Suprapubic skin (tissue), 4 donors: Measurements from ENCODE around the gene EDNRA. TPM values are rescaled to one million over a fixed set of nuclear protein-coding genes. Genes with fewer than 3 reads are reported as not detected.
"Not testable (repeated sequence)": the region's sequence is repeated elsewhere in the genome, so short reads cannot be mapped to it uniquely, and the experiment has no call there.

ENCODE experiments used
- DNase-seq, 2 donors: peaks; one replicate each; pipeline ENCODE4 v3.0.0-alpha.2; 2019; ENCODE audit warnings: low spot score in 2 of 2
- H3K27ac ChIP-seq: fragments of 200-600 bp; sonication (generic); one replicate; pipeline ENCODE4 v1.5.1; 2019
- H3K27me3 ChIP-seq: fragments of 200-600 bp; sonication (generic); one replicate; pipeline ENCODE4 v1.5.1; 2019
- H3K36me3 ChIP-seq: fragments of 200-600 bp; sonication (generic); one replicate; pipeline ENCODE4 v1.5.1; 2019
- H3K4me1 ChIP-seq: fragments of 200-600 bp; sonication (generic); one replicate; pipeline ENCODE4 v1.5.1; 2019
- H3K4me3 ChIP-seq: fragments of 200-600 bp; sonication (generic); one replicate; pipeline ENCODE4 v1.5.1; 2019; ENCODE audit warnings: mild to moderate bottlenecking
- H3K9me3 ChIP-seq: fragments of 200-600 bp; sonication (generic); one replicate; pipeline ENCODE4 v1.5.1; 2019
- EP300 ChIP-seq: sonication (generic); formaldehyde crosslinking; IDR thresholded peaks from one replicate; pipeline ENCODE4 v1.6.1; 2017; ENCODE audit warnings: antibody characterized with exemption
- POLR2A ChIP-seq, 2 donors: fragments of 450-650 bp; IDR thresholded peaks; one replicate each; pipeline ENCODE4 v1.6.1; 2017; ENCODE audit warnings: antibody characterized with exemption in 2 of 2, mild to moderate bottlenecking in 2 of 2, moderate library complexity in 2 of 2
- POLR2AphosphoS5 ChIP-seq, 3 donors: sonication (generic); formaldehyde crosslinking; IDR thresholded peaks; one replicate each; pipeline ENCODE4 v1.6.1; 2017; ENCODE audit warnings: antibody characterized with exemption in 3 of 3
- WGBS: methylation state at CpG from one replicate; pipeline ENCODE4 v1.1.5; 2018; 5-methylcytosine and 5-hydroxymethylcytosine counted together
- total RNA-seq, 4 donors: library from RNA; depleted of rRNA; stranded (reverse); fragments of >200 nt; gene quantifications; one replicate each; pipeline ENCODE4 v1.1.0, GENCODE V29; 2016
- TF ChIP-seq, protein P1 (sequence below), 2 donors: fragments of 200-600 bp in 1 of 2; fragments of 450-650 bp in 1 of 2; sonication (generic) in 1 of 2; IDR thresholded peaks; one replicate each; pipeline ENCODE4 v1.5.1; 2016 to 2019; ENCODE audit warnings: antibody characterized with exemption in 2 of 2, mild to moderate bottlenecking in 1 of 2, moderate library complexity in 1 of 2

Gene EDNRA
- 1 to 10 TPM; 4.0 to 6.0 (median 4.4) TPM for total RNA-seq

DNA sequence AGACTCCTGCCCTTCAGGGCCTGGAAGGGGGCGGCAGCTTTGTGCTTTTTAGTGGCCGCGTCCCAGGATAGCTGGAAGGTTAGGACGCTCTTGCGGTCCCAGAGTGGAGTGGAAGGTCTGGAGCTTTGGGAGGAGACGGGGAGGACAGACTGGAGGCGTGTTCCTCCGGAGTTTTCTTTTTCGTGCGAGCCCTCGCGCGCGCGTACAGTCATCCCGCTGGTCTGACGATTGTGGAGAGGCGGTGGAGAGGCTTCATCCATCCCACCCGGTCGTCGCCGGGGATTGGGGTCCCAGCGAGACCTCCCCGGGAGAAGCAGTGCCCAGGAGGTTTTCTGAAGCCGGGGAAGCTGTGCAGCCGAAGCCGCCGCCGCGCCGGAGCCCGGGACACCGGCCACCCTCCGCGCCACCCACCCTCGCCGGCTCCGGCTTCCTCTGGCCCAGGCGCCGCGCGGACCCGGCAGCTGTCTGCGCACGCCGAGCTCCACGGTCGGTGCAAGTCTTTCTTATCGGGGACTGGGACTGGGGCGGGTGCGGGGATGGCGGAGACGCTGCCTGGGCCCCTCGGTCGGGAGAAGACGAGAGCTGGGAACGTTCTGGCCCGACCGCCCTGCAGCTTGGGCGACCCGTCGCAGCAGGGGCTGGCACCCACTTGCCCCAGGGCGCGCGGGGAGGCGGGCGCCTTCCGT is at the start of gene EDNRA:
EDNRA (plus strand) TSS at position 207 of the 686 bp plus-strand sequence. CDS start 4,585 bp downstream, outside the sequence.
- 2% methylated on average over 43 of the region's 68 CpGs for WGBS
- Histone ChIP-seq H3K4me3 (peak within 1 kb of the TSS; percentile 64), H3K4me1 (peaks cover 29% of the 10 kb centered on the region), H3K27me3 (peaks cover 9% of the 10 kb centered on the region), H3K27ac (peak within 1 kb of the TSS; percentile 60), H3K36me3 (no peaks in the 10 kb centered on the region), H3K9me3 (no peaks in the 10 kb centered on the region)
- no peak for DNase-seq
- TF ChIP-seq, protein P1, sequence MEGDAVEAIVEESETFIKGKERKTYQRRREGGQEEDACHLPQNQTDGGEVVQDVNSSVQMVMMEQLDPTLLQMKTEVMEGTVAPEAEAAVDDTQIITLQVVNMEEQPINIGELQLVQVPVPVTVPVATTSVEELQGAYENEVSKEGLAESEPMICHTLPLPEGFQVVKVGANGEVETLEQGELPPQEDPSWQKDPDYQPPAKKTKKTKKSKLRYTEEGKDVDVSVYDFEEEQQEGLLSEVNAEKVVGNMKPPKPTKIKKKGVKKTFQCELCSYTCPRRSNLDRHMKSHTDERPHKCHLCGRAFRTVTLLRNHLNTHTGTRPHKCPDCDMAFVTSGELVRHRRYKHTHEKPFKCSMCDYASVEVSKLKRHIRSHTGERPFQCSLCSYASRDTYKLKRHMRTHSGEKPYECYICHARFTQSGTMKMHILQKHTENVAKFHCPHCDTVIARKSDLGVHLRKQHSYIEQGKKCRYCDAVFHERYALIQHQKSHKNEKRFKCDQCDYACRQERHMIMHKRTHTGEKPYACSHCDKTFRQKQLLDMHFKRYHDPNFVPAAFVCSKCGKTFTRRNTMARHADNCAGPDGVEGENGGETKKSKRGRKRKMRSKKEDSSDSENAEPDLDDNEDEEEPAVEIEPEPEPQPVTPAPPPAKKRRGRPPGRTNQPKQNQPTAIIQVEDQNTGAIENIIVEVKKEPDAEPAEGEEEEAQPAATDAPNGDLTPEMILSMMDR (IDR thresholded peaks at IDR 0.05), result no peak
- TF ChIP-seq EP300 (no peak), POLR2A (IDR thresholded peaks at IDR 0.05) (no peak), POLR2AphosphoS5 (IDR thresholded peaks at IDR 0.05) (no peak)

DNA sequence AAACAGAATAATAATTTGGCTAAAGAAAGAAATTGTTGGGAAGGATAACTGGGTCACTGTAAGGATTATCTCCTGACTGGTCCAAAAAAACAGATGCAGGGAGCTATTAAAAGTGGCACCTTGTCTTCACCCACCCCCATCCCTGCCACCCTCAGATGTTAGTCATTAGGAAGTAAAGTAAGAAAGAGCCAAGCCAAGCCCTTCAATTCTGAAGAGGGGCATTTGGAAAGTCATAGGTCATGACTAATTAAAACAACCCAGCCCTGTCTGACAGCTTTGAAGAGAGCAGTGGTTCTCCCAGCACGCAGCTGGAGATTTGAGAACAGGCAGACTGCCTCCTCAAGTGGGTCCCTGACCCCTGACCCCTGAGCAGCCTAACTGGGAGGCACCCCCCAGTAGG is 46.5 kb upstream of the EDNRA start:
- H3K27ac ChIP-seq, H3K36me3 ChIP-seq, H3K4me1 ChIP-seq, DNase-seq, H3K9me3 ChIP-seq, H3K4me3 ChIP-seq, H3K27me3 ChIP-seq: not testable (repeated sequence)
- 75% methylated on average over 1 of the region's 1 CpG for WGBS

DNA sequence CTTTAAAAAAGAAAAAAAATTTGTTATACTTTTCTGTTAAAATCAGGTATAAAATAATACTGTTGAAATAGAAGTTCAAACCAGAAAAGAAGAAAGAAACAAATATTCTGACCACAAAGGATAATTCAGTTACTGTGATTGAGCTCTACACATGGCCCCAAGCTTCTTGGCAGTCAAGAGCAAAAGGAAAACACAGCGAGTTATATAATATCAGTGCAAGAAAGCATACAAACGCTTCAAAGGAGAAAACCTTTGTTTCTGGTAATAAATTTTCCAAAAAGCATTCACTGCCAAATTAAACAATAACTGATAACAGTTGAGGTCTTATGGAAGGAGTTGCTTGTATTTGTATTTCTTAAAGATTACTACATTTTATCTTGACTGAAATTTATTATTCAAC is 40.5 kb upstream of the EDNRA start:
- Histone ChIP-seq H3K4me3 (no peak overlapping the region), H3K9me3 (no peaks in the 10 kb centered on the region), H3K27ac (no peak overlapping the region), H3K36me3 (no peaks in the 10 kb centered on the region), H3K27me3 (no peaks in the 10 kb centered on the region), H3K4me1 (no peaks in the 10 kb centered on the region)
- TF ChIP-seq EP300, result no peak
- no peak for TF ChIP-seq POLR2A (IDR thresholded peaks at IDR 0.05)
- no peak for TF ChIP-seq POLR2AphosphoS5 (IDR thresholded peaks at IDR 0.05)
- TF ChIP-seq, protein P1 (IDR thresholded peaks at IDR 0.05), result no peak
- whole genome bisulfite sequencing, result 57% methylated on average over 2 of the region's 2 CpGs
- no peak for DNase-seq

DNA sequence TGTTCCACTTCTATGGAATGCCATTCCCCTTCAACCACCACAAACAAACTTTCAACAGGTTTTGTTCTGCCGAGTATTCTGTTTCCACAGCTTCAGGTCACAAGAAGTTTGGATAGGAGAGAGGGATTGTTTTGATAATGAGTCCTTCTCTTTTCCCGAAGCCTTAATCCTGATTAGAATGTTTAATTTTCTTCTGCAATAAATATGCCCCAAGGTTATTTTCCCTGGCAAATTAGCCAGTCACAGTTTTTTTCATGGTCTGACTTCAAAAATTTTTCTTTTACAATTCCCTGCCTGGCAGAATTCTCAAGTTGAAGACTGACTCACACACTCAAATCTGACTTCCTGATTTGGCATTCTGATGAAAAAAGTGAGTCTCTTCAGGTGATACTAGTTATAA is 33.1 kb upstream of the EDNRA start:
- TF ChIP-seq POLR2AphosphoS5 (IDR thresholded peaks at IDR 0.05) (no peak), POLR2A (IDR thresholded peaks at IDR 0.05) (no peak), EP300 (no peak)
- TF ChIP-seq, protein P1 (IDR thresholded peaks at IDR 0.05), result no peak
- Histone ChIP-seq H3K4me3 (no peak overlapping the region), H3K4me1 (no peaks in the 10 kb centered on the region), H3K36me3 (no peaks in the 10 kb centered on the region), H3K27ac (no peak overlapping the region), H3K9me3 (no peaks in the 10 kb centered on the region), H3K27me3 (no peaks in the 10 kb centered on the region)
- whole genome bisulfite sequencing, result 40% methylated on average over 2 of the region's 2 CpGs
- DNase-seq, result no peak

DNA sequence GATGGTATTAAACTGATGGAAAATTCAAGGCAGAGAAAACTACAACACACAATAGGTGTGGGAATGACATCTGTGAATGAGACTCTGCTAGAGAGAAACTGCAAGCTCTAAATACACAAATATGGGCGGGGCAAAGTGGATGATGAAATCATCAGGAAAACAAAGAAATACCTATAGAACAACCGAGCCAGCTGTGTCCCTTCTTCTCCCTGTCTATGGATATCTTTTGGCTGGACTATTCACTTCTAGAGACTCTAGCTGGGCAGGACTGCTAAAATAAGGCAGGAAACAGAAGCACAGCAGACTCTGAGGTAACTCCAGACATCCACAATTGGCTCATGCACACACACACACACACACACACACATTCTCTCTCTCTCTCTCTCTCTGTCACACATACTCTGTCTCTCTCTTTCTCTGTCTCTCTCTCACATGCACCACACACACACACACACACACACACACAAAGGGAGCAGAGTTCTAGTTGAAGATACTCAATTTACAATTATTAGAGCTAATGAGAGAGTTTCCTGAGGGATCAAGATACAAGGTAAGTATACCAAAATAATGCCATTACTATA is 27.2 kb upstream of the EDNRA start:
- TF ChIP-seq, protein P1 (IDR thresholded peaks at IDR 0.05), result no peak
- TF ChIP-seq EP300, result no peak
- no peak for TF ChIP-seq POLR2A (IDR thresholded peaks at IDR 0.05)
- no peak for TF ChIP-seq POLR2AphosphoS5 (IDR thresholded peaks at IDR 0.05)
- H3K4me3 ChIP-seq, result no peak overlapping the region
- no peak for DNase-seq
- no peak overlapping the region for H3K27ac ChIP-seq
- WGBS, result 38% methylated on average over 2 of the region's 2 CpGs
- no peaks in the 10 kb centered on the region for H3K27me3 ChIP-seq
- H3K4me1 ChIP-seq, result no peaks in the 10 kb centered on the region
- no peaks in the 10 kb centered on the region for H3K36me3 ChIP-seq
- no peaks in the 10 kb centered on the region for H3K9me3 ChIP-seq
